Measurements from ENCODE around the gene GPC6. TPM values are rescaled to one million over a fixed set of nuclear protein-coding genes. Genes with fewer than 3 reads are reported as not detected.

Gene GPC6
- total and polyA plus RNA-seq, 10 donors, result 0.22 to 9.3 (median 4.5) TPM

GRCh38 chr13:94267581-94268366 is 1041.2 kb downstream of the GPC6 start:
- H3K36me3 ChIP-seq, result no peaks in the 10 kb centered on the region
- DNase-seq, result no peak
- no peak overlapping the region for H3K27ac ChIP-seq
- H3K9me3 ChIP-seq, result no peaks in the 10 kb centered on the region
- no peaks in the 10 kb centered on the region for H3K4me1 ChIP-seq
- no peak overlapping the region for H3K4me3 ChIP-seq
- intact Hi-C loops (cut with DNase I; ENCODE audit: low total_unique reads), result no loop called here
- TF ChIP-seq CTCF (IDR thresholded peaks at IDR 0.05 in 8 of 11, conservative IDR thresholded peaks at IDR 0.05 in 3 of 11) (no peak), POLR2AphosphoS5 (IDR thresholded peaks at IDR 0.05) (no peak), POLR2A (IDR thresholded peaks at IDR 0.05) (no peak)
- no peaks in the 10 kb centered on the region for H3K27me3 ChIP-seq (replicated peaks in 1 of 7)
- 61 to 81% (median 71%) methylated on average over 3 of the region's 3 CpGs for WGBS, 5 donors

GRCh38 chr13:94268661-94269060 is 1042.1 kb downstream of the GPC6 start:
- H3K27ac ChIP-seq, result no peak overlapping the region
- no peak overlapping the region for H3K4me3 ChIP-seq
- WGBS, 5 donors, result 80 to 83% (median 80%) methylated on average over 5 of the region's 5 CpGs
- no peaks in the 10 kb centered on the region for H3K36me3 ChIP-seq
- no peaks in the 10 kb centered on the region for H3K9me3 ChIP-seq
- intact Hi-C loops (cut with DNase I; ENCODE audit: low total_unique reads), result no loop called here
- no peak for DNase-seq
- no peaks in the 10 kb centered on the region for H3K27me3 ChIP-seq (replicated peaks in 1 of 7)
- H3K4me1 ChIP-seq, result no peaks in the 10 kb centered on the region
- TF ChIP-seq POLR2A (IDR thresholded peaks at IDR 0.05) (no peak), CTCF (IDR thresholded peaks at IDR 0.05 in 8 of 11, conservative IDR thresholded peaks at IDR 0.05 in 3 of 11) (no peak), POLR2AphosphoS5 (IDR thresholded peaks at IDR 0.05) (no peak)

GRCh38 chr13:94269557-94269956 is 1043.0 kb downstream of the GPC6 start:
- TF ChIP-seq POLR2AphosphoS5 (IDR thresholded peaks at IDR 0.05) (no peak), CTCF (IDR thresholded peaks at IDR 0.05 in 8 of 11, conservative IDR thresholded peaks at IDR 0.05 in 3 of 11) (no peak), POLR2A (IDR thresholded peaks at IDR 0.05) (no peak)
- DNase-seq, result no peak
- no peak overlapping the region for H3K4me3 ChIP-seq
- intact Hi-C loops (cut with DNase I; ENCODE audit: low total_unique reads), result no loop called here
- no peaks in the 10 kb centered on the region for H3K9me3 ChIP-seq
- no peaks in the 10 kb centered on the region for H3K4me1 ChIP-seq
- no peaks in the 10 kb centered on the region for H3K27me3 ChIP-seq (replicated peaks in 1 of 7)
- no peak overlapping the region for H3K27ac ChIP-seq
- WGBS, 5 donors, result 68 to 87% (median 82%) methylated on average over 6 of the region's 6 CpGs
- H3K36me3 ChIP-seq, result no peaks in the 10 kb centered on the region

GRCh38 chr13:94270556-94270955 is 1043.9 kb downstream of the GPC6 start:
- H3K4me1 ChIP-seq, result no peaks in the 10 kb centered on the region
- WGBS, 5 donors, result 92 to 98% (median 95%) methylated on average over 2 of the region's 2 CpGs
- H3K36me3 ChIP-seq, result no peaks in the 10 kb centered on the region
- intact Hi-C loops (cut with DNase I; ENCODE audit: low total_unique reads), result no loop called here
- TF ChIP-seq POLR2AphosphoS5 (IDR thresholded peaks at IDR 0.05), result no peak
- TF ChIP-seq POLR2A (IDR thresholded peaks at IDR 0.05), result no peak
- no peak for TF ChIP-seq CTCF (IDR thresholded peaks at IDR 0.05 in 8 of 11, conservative IDR thresholded peaks at IDR 0.05 in 3 of 11)
- no peak overlapping the region for H3K27ac ChIP-seq
- DNase-seq, result no peak
- no peaks in the 10 kb centered on the region for H3K27me3 ChIP-seq (replicated peaks in 1 of 7)
- no peak overlapping the region for H3K4me3 ChIP-seq
- no peaks in the 10 kb centered on the region for H3K9me3 ChIP-seq
